IPS DF 4.7 (cell line): ENCODE measurements around the gene CDK12.

Experiments
- DNase-seq: peaks from one replicate; pipeline ENCODE4 v3.0.0-alpha.2; 2013; ENCODE audit warnings: low spot score; ENCODE audit errors: extremely low read depth

Gene CDK12

DNA sequence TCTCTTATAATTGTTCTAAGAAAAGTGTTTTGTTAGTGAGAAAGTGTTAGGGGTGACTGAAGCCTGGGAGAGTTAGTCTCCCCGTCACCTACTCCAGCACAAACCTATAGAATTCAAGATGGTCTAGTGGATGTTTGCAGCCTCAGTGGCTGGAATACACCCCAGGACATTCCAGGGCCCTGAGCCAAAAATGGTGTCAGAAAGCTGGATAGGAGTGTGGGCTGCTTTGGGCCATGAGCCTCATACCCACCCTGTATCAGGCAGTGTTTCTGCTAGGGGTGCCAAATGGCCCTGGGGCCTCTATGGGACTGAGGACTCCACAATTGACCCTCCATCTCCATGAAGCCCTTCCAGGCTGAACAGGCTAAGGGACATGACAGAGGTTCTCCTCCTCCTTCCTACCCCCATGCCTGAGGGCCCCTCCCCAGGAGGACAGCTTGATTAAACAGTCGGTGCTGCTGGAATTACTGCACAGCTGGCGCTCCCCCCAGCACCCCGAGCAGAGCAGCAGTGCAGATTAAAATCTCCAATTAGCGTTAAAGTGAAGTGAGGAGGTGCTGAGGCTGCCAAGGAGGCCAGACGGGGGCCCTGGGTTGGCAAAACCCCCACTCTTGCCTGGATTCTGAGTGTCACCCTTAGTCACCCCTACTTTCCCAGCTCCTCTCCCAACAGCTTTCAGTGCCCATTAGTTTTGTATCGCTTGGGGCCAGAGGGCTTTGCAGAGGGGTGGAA, 87.4 kb downstream of the CDK12 start:
- no peak for DNase-seq

DNA sequence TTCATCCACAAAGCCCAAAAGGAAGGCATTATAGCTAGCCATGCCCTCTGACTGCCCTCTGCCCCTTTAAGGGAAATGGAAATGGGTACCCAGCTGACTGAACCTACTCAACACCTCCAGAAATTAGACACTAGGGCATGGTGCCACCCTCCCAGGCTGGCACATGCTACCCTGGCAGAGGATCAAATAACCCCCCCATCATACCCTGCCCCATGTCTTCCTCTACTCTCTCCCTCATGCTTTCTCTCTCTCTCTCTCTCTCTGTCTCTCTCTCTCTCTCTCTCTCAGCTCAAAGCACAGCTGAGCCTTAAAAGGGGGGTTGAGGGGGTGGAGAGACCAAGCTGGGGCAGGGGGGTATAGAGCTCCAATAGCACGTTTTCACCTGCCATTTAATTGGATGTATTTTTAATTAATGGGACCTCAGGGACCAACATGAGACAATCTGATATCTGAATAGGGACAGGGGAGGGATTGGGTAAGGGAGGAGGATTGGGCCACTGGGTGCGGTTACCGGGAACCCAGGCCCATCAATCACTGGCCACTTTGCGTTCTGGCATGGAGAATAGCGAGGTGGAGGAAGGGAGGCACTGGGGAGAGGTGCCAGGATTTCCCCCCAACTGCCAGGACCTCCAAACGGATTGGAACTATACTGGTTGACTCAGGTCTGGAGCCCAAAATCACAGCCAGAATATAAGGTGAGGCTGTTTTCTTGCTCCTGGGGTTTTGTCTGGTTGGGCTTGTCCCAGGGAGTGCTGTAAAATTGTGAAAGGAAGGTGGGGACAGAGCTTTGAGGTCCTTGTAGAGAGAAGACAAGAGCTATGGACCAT, 88.7 kb downstream of the CDK12 start:
- no peak for DNase-seq

DNA sequence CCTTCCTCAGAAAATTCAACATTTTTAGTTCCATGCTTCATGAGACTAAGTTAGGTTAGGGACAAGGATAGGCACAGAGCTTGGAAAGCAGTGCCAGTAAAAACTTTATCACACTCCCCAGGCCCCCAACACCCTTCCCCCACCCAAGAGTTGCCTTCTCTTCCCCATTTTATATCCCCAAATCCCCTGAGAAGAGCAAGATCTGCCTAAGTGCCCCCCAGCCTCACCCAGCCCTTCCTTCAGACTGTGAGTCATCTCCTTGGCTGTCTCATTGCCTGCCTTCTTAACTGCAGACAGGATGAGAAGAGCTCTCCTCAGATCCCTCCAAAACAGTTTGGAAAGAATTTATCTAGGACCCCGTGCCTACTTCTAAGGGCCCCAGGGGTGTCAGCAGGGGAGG, 90.6 kb downstream of the CDK12 start:
- no peak for DNase-seq

DNA sequence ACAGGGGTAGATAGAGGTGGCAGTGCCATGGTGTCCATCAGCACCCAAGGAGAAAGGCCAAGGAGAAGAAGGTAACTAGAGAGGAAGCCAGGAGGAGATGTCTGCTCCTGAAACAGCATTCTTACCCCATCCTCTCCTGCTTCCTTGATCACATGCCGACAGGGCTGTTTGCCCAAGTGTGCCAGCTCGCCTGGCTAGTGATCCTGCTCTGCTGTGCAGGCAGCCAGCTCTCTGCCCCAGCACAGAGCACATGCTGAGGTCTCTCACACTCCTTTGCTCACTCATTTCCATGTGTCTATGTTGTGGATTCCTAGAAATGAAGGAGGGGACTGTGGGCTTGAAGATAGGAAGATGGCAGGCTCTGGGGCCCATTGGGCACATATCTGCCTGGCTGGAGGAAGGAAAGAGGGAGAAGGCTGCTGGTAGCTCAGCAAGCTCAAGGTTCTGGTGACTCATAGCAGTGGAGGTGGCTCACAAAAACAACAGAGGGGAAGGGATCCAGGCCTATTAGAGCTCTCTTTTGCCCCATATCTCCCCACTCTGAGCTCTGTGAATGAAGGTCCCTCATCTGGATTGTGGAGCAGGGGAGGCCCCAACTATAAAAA, 92.2 kb downstream of the CDK12 start:
- DNase-seq: no peak

GRCh38 chr17:39555368-39555767, 94.1 kb downstream of the CDK12 start:
- no peak for DNase-seq

GRCh38 chr17:39556423-39556822, 95.1 kb downstream of the CDK12 start:
- no peak for DNase-seq

DNA sequence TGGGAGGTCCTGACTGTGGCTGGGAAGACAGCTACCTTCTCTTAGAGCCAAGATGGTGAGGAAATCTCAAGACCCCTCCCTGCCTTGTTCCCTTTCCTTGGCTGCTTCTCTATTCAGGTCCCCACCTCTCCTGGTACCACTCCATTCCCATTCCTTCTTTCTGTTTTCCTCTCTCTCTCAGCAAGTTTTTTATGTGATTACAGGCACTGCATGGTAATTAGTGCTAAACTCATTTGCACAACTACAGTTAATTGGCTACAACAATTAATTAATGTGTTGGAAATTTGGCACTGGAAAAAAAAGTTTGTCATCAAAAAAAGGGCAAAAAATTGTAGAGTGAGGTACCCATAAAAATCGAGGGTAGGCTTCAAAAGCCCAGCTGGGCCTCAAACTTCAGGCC, 101.1 kb downstream of the CDK12 start:
- DNase-seq: no peak

DNA sequence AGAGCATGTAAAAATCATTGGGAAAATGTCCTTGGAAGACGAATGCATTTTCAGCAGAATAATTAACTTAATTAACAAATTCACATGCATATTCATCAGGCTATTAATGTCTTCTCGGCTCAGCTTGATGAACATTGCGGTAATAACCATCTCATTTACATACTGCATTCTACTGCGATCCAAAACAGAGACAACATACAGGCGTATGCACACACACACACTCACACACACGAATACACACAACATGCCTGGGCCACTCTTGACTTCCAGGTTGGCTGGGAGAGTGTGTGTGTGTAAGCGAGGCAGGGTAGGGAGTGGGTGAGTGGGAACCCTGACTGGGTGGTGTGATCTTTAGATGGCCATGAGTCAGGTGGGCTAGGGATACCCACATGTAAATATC, 101.7 kb downstream of the CDK12 start:
- no peak for DNase-seq

GRCh38 chr17:39563476-39563875, 102.2 kb downstream of the CDK12 start:
- no peak for DNase-seq

GRCh38 chr17:39564211-39564848, 103.0 kb downstream of the CDK12 start:
- peak; percentile 62 for DNase-seq

- no peak for DNase-seq
Observed at GRCh38 chr17:39566094-39566850, 105.0 kb downstream of the CDK12 start.

DNA sequence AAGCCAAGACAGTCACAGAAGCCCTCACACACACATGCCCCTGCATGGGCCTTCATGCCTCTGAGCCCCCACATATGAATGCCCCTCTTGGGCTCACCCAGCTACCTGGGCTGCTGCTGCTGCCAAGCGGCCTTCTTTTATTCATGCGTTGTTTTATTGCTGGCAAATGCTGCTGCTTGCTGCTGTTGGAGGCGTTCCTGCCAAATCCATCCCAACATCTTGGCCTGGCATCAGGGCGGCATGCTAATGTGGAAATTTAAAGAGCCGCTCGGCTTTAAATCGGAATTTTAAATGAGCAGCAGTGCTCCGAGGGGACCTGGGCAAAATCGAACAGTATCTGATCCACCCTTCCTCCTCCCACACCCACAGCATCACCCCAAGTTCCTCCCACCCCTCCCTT, 107.4 kb downstream of the CDK12 start:
- no peak for DNase-seq

- no peak for DNase-seq
Observed at GRCh38 chr17:39569126-39569525, 107.8 kb downstream of the CDK12 start.

GRCh38 chr17:39572121-39572520, 110.8 kb downstream of the CDK12 start:
- DNase-seq: no peak

DNA sequence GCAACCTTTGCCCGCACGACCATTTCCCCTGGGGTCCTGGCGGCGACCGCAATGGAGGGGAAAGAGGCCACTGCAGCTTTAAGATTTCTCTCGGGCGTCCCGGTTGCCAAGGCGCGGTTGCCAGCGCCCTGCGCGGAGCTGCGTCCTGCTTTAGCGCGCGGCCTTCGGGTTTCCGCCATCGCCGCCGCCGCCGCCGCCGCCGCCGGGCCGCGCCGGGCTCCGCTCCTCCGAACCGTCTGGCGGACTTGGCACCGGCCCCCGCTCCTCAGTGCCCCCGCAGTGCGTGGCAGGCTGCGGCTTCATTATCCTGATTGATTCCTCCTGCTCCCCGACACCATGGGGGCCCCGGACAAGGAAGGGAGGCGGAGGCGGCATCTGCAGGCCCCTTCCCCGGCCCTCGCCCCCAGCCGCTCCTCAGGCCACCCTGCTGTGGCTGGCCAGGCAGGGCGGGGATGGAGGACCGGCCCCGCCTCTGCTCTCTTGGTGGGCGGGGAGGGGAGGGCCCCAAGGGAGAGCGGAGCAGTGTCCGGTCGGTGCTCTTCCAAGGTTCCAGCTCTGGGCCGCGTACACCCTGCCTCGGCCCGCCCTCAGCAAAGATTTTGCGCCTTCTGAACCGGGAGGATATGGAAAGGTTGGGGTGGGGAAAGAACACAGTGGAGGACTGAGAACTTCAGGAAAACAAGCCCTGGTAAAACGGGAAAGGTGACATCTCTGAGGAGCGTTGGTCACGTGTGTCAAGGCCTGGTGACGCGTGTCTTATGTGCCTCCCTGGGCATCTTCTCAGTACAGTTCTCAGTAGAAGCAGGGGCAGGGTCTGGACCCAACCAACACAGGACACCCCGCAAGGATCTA, 112.4 kb downstream of the CDK12 start:
- no peak for DNase-seq

DNA sequence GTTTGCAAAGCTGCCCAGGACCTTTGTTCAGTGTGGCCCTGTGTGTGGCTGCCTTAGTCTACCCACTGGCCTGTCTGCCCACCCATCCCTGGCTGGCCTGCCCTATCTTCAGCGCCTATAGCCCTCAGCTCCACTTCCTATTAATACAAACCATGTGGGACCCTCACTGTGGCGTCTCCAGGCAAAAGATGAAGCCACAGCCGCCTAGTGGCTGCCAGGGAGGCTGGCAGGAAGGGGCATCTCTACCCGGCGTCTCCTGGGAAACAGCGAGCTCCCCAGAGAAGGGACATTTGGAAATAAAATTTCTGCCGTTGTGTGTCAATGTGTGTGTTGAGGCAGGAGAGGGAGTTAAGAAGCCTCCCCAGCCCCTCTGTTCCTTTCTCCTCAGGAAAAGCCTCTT, 114.9 kb downstream of the CDK12 start:
- no peak for DNase-seq

DNA sequence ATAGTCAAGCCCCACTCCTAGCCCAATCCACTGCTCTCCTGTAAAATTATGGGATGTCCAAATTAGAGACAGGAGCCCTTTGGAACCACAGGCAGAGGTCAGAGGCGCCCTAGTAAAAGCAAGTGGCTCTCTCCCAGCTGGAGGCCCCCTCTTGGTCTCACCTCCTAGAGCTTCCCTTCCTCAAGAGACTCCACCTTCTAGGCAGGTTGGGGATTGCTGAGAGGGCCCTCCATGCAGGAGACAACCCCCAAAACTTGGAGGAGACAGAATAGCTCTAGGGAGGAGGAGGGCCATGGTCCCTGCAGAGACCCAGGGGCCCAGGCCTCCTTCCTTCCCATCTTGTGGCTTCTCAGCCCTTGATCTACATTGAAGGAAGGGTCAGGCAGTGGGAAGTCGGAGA, 117.0 kb downstream of the CDK12 start:
- no peak for DNase-seq

DNA sequence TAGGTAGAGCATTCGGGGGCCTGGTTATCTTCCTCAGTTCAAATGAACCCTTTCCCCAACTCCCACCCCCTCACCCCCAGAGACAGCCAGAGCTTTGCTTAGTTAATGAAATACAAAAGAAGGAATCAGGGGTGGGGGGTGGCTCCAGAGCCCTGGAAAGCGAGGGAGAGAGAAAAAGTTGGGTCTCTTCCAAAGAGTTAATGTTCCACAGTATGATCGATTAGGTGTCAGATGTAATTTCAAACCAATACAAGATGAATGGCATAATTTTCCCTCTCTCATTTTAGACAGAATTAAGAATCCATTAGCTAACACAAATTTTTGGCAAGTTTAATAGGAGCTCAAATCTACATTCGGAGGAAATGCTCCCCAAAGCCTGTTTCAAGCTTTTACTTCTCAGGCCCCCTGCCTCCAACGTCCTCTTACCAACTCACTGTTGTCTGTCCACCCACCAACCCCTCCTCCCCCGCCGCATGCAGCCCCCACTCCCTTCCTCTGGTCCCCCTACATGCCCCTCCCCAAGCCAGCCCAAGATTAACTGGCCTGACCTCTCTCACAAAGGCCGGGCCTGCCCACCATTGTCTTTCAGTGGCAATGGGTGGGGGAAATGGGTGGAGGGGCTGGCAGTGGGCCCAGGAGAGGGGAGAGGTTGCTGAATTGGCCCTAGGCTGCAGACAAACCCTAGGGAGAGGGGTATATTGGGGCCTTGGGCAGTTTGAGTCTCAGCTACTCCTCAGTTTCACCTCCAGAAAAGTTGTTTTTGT, 118.2 kb downstream of the CDK12 start:
- DNase-seq: no peak

- no peak for DNase-seq
Observed at GRCh38 chr17:39580082-39580468, 118.8 kb downstream of the CDK12 start.
